HG03025 (cell line): ENCODE measurements around the gene ZCCHC2.

Experiments used
- ATAC-seq: cut with Tn5 transposase; IDR thresholded peaks from one replicate; pipeline ENCODE4 v1.9.1; 2021; ENCODE audit warnings: mild to moderate bottlenecking, moderate library complexity; ENCODE audit not compliant: unreplicated experiment, low FRiP score

ZCCHC2 gene

GRCh38 chr18:62605685-62606084 lies 82.9 kb downstream of the ZCCHC2 start:
- no peak for ATAC-seq

- ATAC-seq: no peak
These were observed 83.3 kb downstream of the ZCCHC2 start for GRCh38 chr18:62606106-62606505.

GRCh38 chr18:62607302-62607701 lies 84.5 kb downstream of the ZCCHC2 start:
- no peak for ATAC-seq

- ATAC-seq: no peak
These were observed 85.0 kb downstream of the ZCCHC2 start for GRCh38 chr18:62607708-62608428.

GRCh38 chr18:62609764-62610163 lies 86.9 kb downstream of the ZCCHC2 start:
- no peak for ATAC-seq

- ATAC-seq: no peak
These were observed 87.5 kb downstream of the ZCCHC2 start for GRCh38 chr18:62610351-62610700.

GRCh38 chr18:62610701-62611411 lies 88.0 kb downstream of the ZCCHC2 start:
- ATAC-seq: no peak

- ATAC-seq: no peak
These were observed 88.8 kb downstream of the ZCCHC2 start for GRCh38 chr18:62611453-62612288.

- no peak for ATAC-seq
These were observed 89.4 kb downstream of the ZCCHC2 start for GRCh38 chr18:62612289-62612645.

- ATAC-seq: no peak
These were observed 90.0 kb downstream of the ZCCHC2 start for GRCh38 chr18:62612776-62613175.

GRCh38 chr18:62614494-62614893 lies 91.7 kb downstream of the ZCCHC2 start:
- no peak for ATAC-seq

- ATAC-seq: no peak
These were observed 93.5 kb downstream of the ZCCHC2 start for GRCh38 chr18:62616331-62616805.

GRCh38 chr18:62617793-62618591 lies 95.2 kb downstream of the ZCCHC2 start:
- ATAC-seq: no peak

- ATAC-seq: no peak
These were observed 95.9 kb downstream of the ZCCHC2 start for GRCh38 chr18:62618735-62619134.

GRCh38 chr18:62621546-62621945 lies 98.7 kb downstream of the ZCCHC2 start:
- no peak for ATAC-seq

- ATAC-seq: no peak
These were observed 102.2 kb downstream of the ZCCHC2 start for GRCh38 chr18:62625019-62625418.
